GM19351 (cell line): ENCODE data around the gene SSPN.

Experiments
- ATAC-seq: cut with Tn5 transposase; IDR thresholded peaks from one replicate; pipeline ENCODE4 v1.9.1; 2021; ENCODE audit warnings: mild to moderate bottlenecking, moderate library complexity; ENCODE audit not compliant: unreplicated experiment

Gene SSPN

DNA sequence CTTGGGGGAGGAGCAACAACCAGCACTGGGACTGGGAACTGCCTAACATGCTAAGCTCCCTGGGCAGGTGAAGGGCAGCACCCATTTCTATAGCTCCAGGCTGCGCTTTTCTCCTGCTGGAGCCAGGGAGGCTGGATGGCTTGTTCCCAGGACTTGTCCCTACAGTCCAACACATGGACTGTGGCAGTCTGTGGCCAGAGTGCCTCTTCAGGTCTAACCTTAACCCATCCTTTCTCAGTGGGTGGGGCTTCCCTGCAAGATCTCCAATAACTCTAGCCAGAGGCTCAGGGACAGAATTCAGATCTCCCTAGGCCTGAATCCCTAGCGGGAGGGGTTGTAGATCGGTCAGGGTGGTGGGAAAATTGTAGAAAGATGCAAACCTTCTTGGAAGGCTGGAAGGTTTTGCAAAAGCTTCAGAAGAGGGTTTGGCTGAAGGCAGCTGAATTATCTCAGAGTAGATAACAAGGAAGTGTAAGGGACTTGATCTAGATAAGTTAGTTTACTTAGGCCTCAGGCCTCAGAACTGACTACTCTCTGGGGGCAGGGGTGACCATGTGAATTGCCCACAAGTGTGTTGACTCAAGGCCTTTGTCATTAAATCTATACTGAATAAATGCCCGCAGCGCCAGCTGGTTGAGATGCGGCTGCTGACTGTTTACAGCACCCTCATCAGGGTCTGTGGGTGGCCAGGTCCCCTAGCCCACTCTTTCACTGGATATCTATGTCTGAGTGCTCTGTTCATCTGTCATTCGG is 60.7 kb downstream of the SSPN start:
- ATAC-seq = no peak

DNA sequence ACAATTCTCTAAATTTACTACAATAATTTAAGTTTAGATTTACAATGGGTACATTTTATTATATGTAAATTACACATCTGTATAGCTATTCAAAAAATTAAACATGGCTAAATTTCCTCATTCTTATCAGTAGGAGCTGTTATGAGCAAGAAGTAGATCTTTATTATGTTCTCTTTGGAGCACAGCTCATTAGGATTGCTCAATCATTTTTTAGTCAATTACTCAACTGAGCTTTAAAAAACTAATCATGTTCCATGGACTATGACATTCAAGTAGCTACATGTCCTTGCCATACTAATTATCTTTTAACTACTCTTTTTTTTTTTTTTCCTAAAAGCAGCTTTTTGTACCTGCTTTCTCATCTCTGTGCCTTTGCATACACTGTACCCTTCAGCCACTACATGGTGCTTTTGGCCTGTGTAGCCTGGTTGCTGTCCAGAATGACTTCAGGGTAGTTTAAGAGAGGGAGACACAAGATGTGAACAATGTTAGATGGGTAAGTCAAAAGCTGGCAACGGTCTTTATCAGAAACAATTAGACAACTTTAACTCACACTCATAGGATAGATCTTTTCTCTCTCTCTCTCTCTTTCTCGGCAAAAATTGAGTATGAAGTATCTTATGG is 69.0 kb downstream of the SSPN start:
- ATAC-seq = no peak

DNA sequence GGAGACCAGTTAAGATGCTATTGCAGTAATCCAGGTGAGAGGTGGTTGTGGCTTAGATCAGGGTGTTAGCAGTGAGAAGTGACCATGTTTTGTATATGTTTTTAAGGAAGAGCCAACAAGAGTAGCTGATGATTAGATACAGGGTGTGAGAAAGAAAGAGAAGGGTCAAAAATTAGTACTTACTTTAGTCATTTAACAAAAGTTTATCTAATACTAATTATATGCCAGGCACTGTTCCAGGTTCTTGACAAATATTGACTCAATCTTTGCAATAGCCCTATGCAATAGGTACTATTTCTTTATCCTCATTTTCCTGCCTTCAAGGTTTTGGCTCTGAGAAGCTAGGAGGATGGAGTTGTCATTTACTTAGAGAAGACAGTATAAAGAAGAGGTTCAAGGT is 70.2 kb downstream of the SSPN start:
- no peak for ATAC-seq

DNA sequence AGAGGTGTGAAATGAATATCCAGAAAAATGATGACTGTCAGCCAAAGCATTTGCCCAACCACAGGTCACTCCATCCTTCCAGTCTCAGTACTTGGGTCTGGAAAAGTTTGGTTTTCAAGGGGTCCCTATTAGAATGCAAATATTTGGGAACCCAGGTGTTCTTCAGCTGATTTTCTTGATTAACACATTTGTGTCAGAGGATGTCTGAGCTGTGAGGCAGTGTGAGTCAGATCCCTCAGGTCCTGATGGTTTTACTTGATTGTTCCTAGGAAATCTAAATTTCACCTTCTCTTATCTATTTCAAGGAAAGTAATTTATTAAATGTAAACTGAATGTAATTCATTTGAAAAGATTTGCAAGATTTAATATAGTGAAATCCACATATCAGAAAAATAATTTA is 71.5 kb downstream of the SSPN start:
- no peak for ATAC-seq

DNA sequence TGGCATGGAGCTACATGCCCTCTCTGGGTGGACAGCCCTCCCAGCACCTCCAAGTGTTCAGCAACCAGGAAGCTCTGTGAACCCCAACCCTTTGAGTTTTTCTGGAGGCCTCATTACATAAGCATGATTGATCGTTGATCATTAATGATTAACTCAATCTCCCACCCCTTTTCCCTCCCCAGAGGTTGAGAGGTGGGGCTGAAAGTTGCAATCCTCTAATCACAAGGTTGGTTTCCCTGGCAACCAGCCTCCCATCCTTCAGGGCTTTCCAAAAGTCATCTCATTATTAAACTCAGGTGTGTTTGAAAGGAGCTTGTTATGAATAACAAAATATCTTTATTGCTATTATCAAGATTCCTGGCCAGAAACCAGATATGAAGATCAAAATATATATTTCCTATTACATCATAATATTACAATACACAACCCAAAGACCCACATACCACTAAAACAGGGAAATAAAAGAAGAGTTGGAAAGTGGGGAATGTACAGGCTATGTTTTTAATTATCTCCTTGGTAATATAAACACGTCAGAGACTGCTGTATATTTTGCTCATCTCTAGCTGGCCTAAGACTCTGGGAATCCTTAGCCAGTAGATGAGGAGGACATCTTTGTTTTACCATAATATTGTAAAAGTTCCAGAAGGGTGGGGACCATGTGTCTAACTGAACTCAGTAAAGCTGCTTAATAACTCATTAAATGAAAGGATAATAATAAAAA is 73.6 kb downstream of the SSPN start:
- ATAC-seq = no peak

DNA sequence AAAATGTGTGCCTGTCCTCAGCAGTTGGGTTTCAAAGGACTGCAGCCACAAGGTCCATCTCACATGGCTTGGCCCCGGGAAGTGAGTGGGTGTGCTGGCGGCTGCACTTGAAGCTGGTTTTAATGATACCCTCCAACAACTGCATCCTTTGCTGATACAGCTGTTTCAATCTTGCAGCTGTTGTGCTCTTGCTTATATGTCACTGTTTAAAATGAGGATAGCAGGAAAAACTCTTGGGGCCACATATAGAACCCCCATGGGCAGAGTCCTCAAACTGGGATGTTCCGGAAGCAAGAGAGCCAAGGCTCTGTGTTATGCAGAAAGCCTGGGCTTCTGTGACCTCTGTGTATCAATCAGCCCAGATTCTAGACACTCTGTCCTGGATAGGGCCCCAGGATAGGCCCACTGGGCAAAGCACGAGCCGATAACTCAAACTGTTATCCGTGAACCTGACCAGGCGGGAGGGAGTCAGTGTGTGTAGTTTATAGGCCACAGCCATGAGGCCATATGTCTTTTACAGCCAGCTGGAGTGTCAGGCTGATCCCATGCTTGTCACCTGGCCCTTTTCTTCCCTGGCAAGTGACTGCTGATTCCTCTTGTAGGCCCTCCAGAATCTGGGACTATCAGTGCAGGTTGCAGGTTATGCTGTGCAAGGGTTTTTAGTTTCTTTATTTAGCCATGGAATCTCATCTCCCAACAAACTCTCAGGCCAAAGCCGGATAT is 74.3 kb downstream of the SSPN start:
- no peak for ATAC-seq

DNA sequence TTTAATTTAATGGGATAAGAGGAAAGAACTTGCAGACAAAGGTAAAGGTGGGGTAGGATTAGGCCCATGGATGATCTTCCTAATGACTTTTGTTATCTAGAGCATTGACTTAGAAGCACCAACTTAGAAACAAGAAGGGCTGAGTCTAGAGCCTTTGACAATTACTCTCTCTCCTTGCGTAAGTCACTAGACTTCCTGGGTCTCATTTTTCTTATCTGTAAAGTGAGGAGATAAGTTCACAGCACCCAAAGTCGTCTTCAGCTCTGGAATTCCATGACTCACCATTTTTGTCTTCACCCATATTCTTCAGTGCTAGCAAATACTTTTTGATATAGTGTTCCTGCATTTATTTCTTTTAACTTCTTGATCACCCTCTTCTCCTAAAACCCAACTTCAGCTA is 75.7 kb downstream of the SSPN start:
- no peak for ATAC-seq

DNA sequence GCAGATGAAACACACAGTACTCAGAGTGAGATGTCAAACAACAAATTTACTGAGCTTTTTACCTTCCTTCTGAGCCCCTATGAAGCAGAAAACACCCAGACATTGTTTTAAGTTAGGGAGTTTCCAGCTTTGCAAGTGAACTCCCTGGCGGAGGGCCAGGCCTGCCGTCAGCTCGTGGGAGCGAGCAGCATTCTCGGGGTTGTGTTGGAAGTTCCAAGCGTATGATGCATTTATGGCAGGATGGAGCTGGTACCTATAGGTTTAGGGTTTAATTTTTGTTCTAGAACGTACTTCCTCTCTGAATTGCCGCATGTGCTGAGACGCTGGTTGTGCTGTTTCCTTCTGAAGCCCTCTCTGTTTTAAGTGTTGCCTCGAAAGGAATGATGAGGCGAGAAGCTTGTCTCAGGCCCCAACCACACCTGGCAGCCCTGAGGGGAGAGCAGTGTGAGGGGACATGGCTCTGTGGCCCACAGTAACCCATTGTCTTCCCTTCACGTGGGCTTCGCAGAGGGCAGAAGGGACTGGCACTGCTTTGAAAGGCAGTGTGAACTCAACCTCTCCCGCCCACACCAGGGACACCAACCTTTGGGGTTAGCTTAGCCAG is 76.6 kb downstream of the SSPN start:
- no peak for ATAC-seq

DNA sequence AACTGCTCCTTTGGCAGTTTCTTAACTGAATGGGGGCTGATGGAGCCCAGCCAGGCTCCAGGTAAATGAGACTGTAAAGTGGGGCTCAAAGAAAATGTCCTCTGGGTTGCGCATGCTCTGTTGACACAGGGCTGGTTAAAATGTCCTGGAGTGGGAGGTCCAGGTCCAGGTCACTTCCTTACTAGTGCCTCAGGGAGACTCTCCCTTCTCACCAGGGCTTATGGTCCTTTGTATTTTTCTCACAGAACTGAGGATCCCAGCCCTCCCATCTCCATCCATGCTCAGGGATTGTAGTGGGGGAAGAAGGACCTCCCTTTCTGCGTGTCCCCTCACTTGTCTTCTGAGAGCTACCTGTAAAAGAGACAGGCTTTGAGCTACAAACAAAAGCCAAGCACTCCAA is 77.5 kb downstream of the SSPN start:
- no peak for ATAC-seq

DNA sequence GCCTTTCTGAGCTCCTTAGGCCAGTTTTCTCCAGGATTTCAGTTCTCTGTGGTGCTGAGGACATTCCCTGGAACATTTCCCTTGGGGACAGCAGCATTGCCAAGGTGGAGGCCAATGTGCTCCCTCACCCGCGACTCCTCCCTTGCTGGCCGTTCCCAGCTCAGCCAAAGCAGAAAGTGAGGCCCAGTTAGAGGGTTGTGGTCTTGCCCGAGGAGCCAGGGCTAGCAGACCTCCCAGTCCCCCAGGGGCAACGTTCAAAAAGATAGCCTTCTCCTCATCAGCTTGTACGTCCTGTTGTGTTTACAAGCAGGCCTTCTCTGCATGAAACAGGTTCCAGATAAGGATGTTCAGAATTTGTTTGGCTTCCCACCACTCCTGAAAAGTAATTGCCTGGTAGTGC is 78.4 kb downstream of the SSPN start:
- ATAC-seq = no peak

DNA sequence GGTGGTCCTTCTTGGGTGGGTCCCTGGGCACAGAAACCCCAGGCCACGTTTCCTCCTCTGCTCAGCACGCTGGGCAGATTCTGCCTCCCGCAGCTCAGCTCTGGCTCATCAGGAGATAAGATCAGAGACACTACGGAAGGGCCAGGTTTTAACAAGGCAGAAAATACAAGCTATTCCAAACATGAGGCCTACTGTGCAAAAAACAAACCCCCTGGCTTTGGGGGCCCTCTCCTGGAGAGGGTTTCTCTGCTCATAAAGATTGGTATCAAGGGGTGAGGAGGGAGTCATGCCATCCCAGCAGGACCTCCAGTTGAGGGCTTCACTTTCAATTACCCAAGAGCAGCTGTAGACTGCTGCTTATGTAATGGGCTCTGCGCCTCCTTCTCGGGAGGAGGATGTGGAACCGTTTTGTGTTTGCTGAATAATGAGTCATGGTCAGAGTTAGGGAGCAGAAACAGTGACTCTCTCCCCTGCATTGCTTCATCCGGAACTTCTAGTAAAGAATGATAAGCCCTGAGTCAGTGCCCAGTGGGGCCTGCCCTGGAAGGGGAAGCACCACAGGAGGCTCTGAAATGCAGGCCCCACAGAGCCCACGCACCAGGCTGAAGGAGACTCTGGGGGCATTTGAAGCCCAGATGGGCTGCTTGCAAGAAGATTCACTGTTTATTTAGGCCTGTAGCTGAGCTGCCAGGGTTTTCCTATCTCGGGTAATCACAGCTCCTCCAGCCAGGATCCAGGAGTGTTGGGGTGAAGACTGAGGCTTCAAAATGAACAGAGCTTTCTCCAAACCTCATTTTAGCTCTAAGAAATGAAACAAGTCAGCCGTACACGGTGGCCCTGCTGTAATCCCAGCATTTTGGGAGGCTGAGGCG is 79.3 kb downstream of the SSPN start:
- ATAC-seq = peak; percentile 97

DNA sequence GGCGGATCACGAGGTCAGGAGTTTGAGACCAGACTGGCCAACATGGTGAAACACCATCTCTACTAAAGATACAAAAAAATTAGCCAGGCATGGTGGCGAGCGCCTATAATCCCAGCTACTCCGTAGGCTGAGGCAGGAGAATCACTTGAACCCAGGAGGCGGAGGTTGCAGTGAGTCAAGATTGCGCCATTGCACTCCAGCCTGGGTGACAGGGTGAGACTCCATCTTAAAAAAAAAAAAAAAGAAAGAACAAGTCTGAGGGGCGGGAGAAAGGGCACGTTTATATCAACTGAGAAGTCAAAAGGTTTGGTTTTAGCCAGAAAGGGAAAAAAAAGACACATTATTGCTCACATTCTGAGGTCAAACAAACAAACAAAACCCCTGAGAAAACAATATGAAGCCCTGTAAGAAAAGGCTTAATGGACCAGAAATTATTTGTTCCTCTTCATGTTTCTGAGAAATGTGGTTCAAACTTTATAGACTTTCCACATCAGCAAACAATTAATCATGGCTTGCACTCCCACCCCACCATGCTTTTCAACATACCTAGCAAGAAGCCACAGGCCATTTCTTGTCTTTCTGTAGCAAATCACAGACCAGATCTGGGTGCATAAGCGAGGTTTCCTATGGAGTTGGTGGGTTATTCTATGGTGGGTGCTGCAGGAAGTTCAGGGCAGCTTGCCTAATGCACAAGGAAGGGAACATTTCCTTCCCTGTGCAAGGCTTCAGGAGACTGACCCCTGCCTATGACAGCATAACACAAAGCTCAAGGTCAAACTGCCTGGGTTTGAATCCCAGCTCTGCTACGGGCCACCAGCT is 80.1 kb downstream of the SSPN start:
- ATAC-seq = no peak

DNA sequence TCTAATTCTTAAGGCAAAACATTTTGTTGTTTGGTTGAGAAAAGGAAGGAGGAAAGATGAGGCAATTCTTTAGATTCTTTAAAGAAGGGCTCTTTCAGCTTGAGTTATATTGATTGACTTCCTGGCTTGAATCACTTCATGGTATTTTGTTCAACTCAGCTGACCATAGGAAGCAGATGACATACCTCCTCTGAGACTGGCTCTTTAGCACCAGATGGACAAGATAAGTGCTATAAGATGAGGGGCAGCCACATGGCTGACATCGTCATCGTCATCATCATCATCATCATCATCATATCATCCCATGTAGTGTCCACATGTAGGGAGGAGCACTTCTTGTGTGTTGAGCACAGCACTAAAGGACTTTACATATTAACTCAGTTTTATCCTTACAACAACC is 81.3 kb downstream of the SSPN start:
- no peak for ATAC-seq

DNA sequence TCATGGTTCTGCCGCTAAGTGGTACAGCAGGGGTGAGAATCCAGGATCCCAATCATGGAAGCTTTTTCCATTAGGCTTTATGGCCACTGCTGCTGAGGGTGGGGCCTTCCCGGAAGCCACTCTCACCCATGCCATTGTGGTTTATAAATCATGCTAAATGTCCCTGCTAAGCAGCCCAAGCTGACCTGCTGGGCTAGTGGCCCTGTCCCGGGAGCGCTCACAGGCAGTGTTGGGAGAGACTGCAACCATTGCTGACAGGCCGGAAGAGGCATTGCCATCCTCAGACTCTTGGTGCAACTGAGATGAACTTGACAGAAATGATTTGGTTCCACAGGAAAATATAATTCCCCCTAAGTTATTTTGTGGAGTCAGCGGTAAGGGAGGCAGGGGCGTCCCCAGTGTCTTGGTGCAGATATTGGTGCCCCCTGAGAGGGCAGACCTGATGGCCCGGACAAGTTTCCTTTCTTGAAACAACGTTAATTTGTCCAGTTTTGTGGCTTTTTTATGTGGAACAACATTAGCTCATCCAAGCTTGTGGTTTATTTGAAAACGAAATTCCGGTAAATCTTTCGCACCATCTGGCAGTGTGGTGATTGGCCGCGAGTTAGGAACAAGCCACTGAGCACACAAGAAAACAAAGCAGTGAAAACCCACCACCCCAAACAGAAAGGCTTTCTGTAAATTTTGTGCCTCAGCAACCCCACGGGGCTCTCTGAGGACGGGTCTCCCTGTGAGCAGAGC is 82.3 kb downstream of the SSPN start:
- ATAC-seq = no peak

DNA sequence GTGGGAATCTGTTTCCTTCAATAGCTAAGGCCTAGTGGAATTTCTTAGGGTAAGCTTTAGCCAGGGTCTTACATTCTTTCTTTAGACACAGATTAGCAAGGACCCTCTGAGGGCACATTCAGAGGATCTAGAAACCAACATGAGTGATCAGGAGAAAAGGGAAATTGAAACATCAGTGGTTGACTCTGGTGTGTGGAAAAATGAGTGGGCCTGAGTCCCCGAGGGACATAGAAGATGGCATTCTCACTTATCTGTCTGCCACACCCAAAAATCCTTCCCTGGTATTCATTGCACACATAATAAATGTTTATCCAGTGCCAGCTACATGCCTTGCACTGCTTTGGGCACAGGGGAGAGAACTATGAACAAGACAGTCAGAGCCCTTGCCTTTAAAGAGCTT is 82.9 kb downstream of the SSPN start:
- ATAC-seq = no peak

DNA sequence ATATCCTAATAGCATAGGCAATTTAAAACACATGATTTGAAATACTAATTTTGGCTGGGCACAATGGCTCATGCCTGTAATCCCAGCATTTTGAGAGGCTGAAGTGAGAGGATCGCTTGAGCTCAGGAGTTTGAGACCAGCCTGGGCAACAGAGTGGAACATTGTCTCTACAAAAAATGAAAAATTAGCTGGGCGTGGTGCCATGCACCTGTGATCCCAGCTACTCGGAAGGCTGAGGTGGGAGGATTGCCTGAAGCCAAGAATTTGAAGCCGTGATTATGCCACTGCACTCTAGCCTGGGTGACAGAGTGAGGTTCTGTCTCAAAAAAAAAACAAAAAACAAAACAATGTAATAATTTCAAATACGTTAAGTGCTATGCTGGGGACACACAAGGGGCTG is 83.3 kb downstream of the SSPN start:
- ATAC-seq = no peak

DNA sequence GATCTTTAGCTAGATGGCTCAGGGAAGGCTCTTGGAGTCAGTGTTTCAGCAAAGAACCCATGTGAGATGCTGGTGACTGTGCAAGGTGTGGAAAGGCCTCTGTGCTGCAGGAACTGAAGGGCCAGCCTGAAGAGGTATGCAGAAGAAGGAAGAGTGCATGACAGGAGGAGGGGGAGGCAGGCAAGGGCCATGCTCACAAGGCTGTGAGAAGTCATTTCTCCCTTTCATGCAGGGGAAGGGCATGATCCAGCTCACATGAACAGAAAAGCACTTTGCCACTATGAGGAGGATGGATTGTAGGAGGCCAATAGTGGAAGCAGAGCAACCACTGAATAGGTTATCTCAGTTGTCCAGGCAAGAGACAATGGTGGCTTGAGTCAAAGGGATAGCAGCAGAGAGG is 83.7 kb downstream of the SSPN start:
- ATAC-seq = no peak

DNA sequence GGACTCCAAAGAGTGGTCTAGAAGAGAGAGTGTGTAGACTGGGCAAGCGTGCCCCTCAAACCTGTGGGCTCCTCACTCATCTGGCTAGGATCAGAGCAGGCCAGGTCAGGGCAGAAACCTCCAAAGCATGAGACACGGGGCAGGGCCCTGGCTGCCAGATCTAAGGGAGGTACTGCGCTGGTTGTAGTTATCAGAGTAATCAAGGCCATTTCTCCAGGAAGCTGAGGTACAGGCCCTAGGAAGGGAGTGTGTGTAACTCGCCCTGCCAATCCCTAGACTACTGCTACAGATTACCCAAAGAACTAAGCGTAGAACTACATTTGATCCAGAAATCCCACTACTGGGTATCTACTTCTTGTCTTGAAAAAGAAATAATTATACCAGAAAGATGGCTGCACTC is 84.5 kb downstream of the SSPN start:
- ATAC-seq = no peak

DNA sequence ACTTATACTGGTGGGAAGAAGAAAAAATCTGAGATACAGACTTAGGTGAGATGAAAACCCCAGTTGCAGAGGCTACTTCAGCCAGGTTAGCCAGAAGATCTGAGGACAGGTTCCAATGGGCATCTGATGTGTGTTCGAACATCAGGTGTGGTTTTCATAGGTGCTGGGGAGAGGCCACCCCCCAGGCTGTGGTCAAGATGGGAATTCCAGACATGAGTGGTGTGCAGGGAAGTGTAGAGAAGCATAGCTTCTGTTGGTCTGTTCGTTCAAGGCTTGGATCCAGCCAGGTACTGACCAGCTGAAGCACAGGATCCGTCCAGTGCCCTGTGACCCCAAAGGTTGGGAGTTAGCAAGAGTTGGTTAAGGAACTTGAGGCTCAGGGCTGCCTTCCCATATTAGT is 85.5 kb downstream of the SSPN start:
- ATAC-seq = no peak
